Trophoblast cell (in vitro differentiated cells and primary cell): ENCODE data around the gene DNAH3.
"Not testable (repeated sequence)": the region's sequence is repeated elsewhere in the genome, so short reads cannot be mapped to it uniquely, and the experiment has no call there.

Experiments used
- DNase-seq, 2 donors: peaks; one replicate each; pipeline ENCODE4 v3.0.0-alpha.2; 2016
- H2AFZ ChIP-seq: 2 replicates; pipeline ENCODE4 v1.6.1; 2013; ENCODE audit warnings: low read length, moderate library complexity, mild to moderate bottlenecking; ENCODE audit not compliant: insufficient read depth, poor library complexity
- H2AK5ac ChIP-seq: 2 replicates; pipeline ENCODE4 v1.6.1; 2013; ENCODE audit warnings: mild to moderate bottlenecking, low read length
- H2BK120ac ChIP-seq: 2 replicates; pipeline ENCODE4 v1.6.1; 2013; ENCODE audit warnings: low read length, mild to moderate bottlenecking, moderate library complexity; ENCODE audit not compliant: insufficient read depth, poor library complexity
- H2BK12ac ChIP-seq: 2 replicates; pipeline ENCODE4 v1.6.1; 2013; ENCODE audit warnings: mild to moderate bottlenecking, low read length, moderate library complexity
- H2BK5ac ChIP-seq: 2 replicates; pipeline ENCODE4 v1.6.1; 2013; ENCODE audit warnings: low read length, low read depth, moderate library complexity, mild to moderate bottlenecking; ENCODE audit not compliant: poor library complexity
- H3K14ac ChIP-seq: 2 replicates; pipeline ENCODE4 v1.6.1; 2013; ENCODE audit warnings: mild to moderate bottlenecking, low read length
- H3K18ac ChIP-seq: 2 replicates; pipeline ENCODE4 v1.6.1; 2013; ENCODE audit warnings: mild to moderate bottlenecking, low read length
- H3K23ac ChIP-seq: 2 replicates; pipeline ENCODE4 v1.6.1; 2013; ENCODE audit warnings: low read length
- H3K27ac ChIP-seq: 2 replicates; pipeline ENCODE4 v1.5.1; 2013; ENCODE audit warnings: low read depth, mild to moderate bottlenecking, inconsistent platforms, low read length, moderate library complexity
- H3K27me3 ChIP-seq: 2 replicates; pipeline ENCODE4 v1.6.1; 2013; ENCODE audit warnings: inconsistent platforms, mild to moderate bottlenecking, low read length, moderate library complexity; ENCODE audit not compliant: insufficient read depth
- H3K36me3 ChIP-seq, 2 experiments: 1 replicate in 1 of 2; 2 replicates in 1 of 2; pipeline ENCODE4 v1.6.1; 2013; ENCODE audit warnings: low read length in 2 of 2, mild to moderate bottlenecking in 2 of 2, moderate library complexity in 1 of 2; ENCODE audit not compliant: insufficient read depth in 2 of 2, control insufficient read depth in 1 of 2
- H3K4ac ChIP-seq: 2 replicates; pipeline ENCODE4 v1.6.1; 2013; ENCODE audit warnings: low read depth, mild to moderate bottlenecking, low read length, moderate library complexity
- H3K4me1 ChIP-seq, 2 experiments: 1 replicate in 1 of 2; 2 replicates in 1 of 2; pipeline ENCODE4 v1.6.1; 2013; ENCODE audit warnings: low read length in 2 of 2, mild to moderate bottlenecking in 2 of 2, moderate library complexity in 1 of 2; ENCODE audit not compliant: insufficient read depth in 2 of 2, control insufficient read depth in 1 of 2
- H3K4me2 ChIP-seq: 2 replicates; pipeline ENCODE4 v1.6.1; 2013; ENCODE audit warnings: inconsistent platforms, mild to moderate bottlenecking, low read length, moderate library complexity
- H3K4me3 ChIP-seq: 2 replicates; pipeline ENCODE4 v1.5.1; 2013; ENCODE audit warnings: mild to moderate bottlenecking, low read depth, low read length, inconsistent platforms
- H3K79me1 ChIP-seq: one replicate; pipeline ENCODE4 v1.6.1; 2013; ENCODE audit warnings: low read length
- H3K79me2 ChIP-seq: 2 replicates; pipeline ENCODE4 v1.6.1; 2013; ENCODE audit warnings: low read length, mild to moderate bottlenecking; ENCODE audit not compliant: control insufficient read depth, insufficient read depth, poor library complexity
- H3K9ac ChIP-seq: 2 replicates; pipeline ENCODE4 v1.6.1; 2013; ENCODE audit warnings: mild to moderate bottlenecking, low read length
- H3K9me3 ChIP-seq: 2 replicates; pipeline ENCODE4 v1.6.1; 2013; ENCODE audit warnings: low read depth, mild to moderate bottlenecking, control low read depth, inconsistent platforms, low read length; ENCODE audit not compliant: insufficient read depth
- H4K12ac ChIP-seq: 2 replicates; pipeline ENCODE4 v1.6.1; 2013; ENCODE audit warnings: low read depth, mild to moderate bottlenecking, low read length, moderate library complexity
- H4K8ac ChIP-seq: 2 replicates; pipeline ENCODE4 v1.6.1; 2013; ENCODE audit warnings: low read depth, mild to moderate bottlenecking, low read length, moderate library complexity
- H4K91ac ChIP-seq: one replicate; pipeline ENCODE4 v1.6.1; 2013; ENCODE audit warnings: low read depth, mild to moderate bottlenecking, low read length, moderate library complexity
- WGBS: extraction: QIAGEN DNeasy Blood & Tissue Kit; methylation state at CpG from one replicate; pipeline ENCODE4 v1.1.7; 2013; ENCODE audit warnings: missing lambda C conversion rate; ENCODE audit not compliant: insufficient read length, insufficient coverage; ENCODE audit errors: extremely low coverage; 5-methylcytosine and 5-hydroxymethylcytosine counted together

Gene DNAH3

GRCh38 chr16:21100447-21100846, 50.2 kb downstream of the DNAH3 start:
- no peaks in the 10 kb centered on the region for H3K27me3 ChIP-seq
- no peaks in the 10 kb centered on the region for H3K36me3 ChIP-seq
- H2AK5ac ChIP-seq = no peak overlapping the region
- no peak overlapping the region for H4K91ac ChIP-seq
- H2BK120ac ChIP-seq = no peak overlapping the region
- no peak overlapping the region for H2BK5ac ChIP-seq
- no peak overlapping the region for H4K12ac ChIP-seq
- H3K27ac ChIP-seq = no peak overlapping the region
- no peaks in the 10 kb centered on the region for H3K79me1 ChIP-seq
- H3K79me2 ChIP-seq = no peaks in the 10 kb centered on the region
- no peak overlapping the region for H3K4me2 ChIP-seq
- no peak overlapping the region for H4K8ac ChIP-seq
- H3K4ac ChIP-seq = no peak overlapping the region
- H2BK12ac ChIP-seq = no peak overlapping the region
- H3K4me1 ChIP-seq = no peaks in the 10 kb centered on the region
- no peak overlapping the region for H2AFZ ChIP-seq
- no peaks in the 10 kb centered on the region for H3K9me3 ChIP-seq
- no peak overlapping the region for H3K9ac ChIP-seq
- H3K18ac ChIP-seq = no peak overlapping the region
- H3K14ac ChIP-seq = no peak overlapping the region
- no peak for DNase-seq
- no peak overlapping the region for H3K4me3 ChIP-seq
- no CpG with 5 or more reads among the region's 4 CpGs for WGBS
- H3K23ac ChIP-seq = no peak overlapping the region

GRCh38 chr16:21097151-21097550, 53.5 kb downstream of the DNAH3 start:
- Histone ChIP-seq H3K27me3 (no peaks in the 10 kb centered on the region), H3K18ac (no peak overlapping the region), H3K79me1 (no peaks in the 10 kb centered on the region), H3K23ac (no peak overlapping the region), H3K4me1 (no peaks in the 10 kb centered on the region), H2AFZ (no peak overlapping the region), H3K14ac (no peak overlapping the region), H3K9me3 (no peaks in the 10 kb centered on the region), H2BK12ac (no peak overlapping the region), H3K4ac (no peak overlapping the region), H3K4me3 (no peak overlapping the region), H3K9ac (no peak overlapping the region), H3K4me2 (no peak overlapping the region), H4K8ac (no peak overlapping the region), H3K36me3 (no peaks in the 10 kb centered on the region), H2BK5ac (no peak overlapping the region), H4K12ac (no peak overlapping the region), H3K79me2 (no peaks in the 10 kb centered on the region), H4K91ac (no peak overlapping the region), H2AK5ac (no peak overlapping the region), H3K27ac (no peak overlapping the region), H2BK120ac (no peak overlapping the region)
- DNase-seq = no peak
- no CpG with 5 or more reads among the region's 1 CpG for WGBS

GRCh38 chr16:21094719-21095118, 55.9 kb downstream of the DNAH3 start:
- H4K91ac ChIP-seq, H3K79me2 ChIP-seq, H2BK5ac ChIP-seq, H2AFZ ChIP-seq, H3K36me3 ChIP-seq, H3K14ac ChIP-seq, H2BK12ac ChIP-seq, H3K27ac ChIP-seq, H2AK5ac ChIP-seq, H4K8ac ChIP-seq, H3K4me2 ChIP-seq, H3K4me1 ChIP-seq, H4K12ac ChIP-seq, H3K4ac ChIP-seq, H2BK120ac ChIP-seq, H3K79me1 ChIP-seq, H3K9ac ChIP-seq, DNase-seq, H3K18ac ChIP-seq, H3K23ac ChIP-seq, H3K9me3 ChIP-seq, H3K4me3 ChIP-seq, H3K27me3 ChIP-seq: not testable (repeated sequence)
- WGBS = no CpG with 5 or more reads among the region's 2 CpGs

- Histone ChIP-seq H3K18ac (no peak overlapping the region), H2AFZ (no peak overlapping the region), H3K9ac (no peak overlapping the region), H3K27me3 (no peaks in the 10 kb centered on the region), H2BK120ac (no peak overlapping the region), H3K4me3 (no peak overlapping the region), H4K8ac (no peak overlapping the region), H3K9me3 (no peaks in the 10 kb centered on the region), H4K12ac (no peak overlapping the region), H3K27ac (no peak overlapping the region), H3K36me3 (no peaks in the 10 kb centered on the region), H3K79me2 (no peaks in the 10 kb centered on the region), H3K79me1 (no peaks in the 10 kb centered on the region), H3K4me1 (no peaks in the 10 kb centered on the region), H3K14ac (no peak overlapping the region), H3K4ac (no peak overlapping the region), H2BK5ac (no peak overlapping the region), H3K23ac (no peak overlapping the region), H4K91ac (no peak overlapping the region), H2AK5ac (no peak overlapping the region), H2BK12ac (no peak overlapping the region), H3K4me2 (no peak overlapping the region)
- no peak for DNase-seq
- WGBS = no CpG with 5 or more reads among the region's 2 CpGs
Observed at GRCh38 chr16:21092951-21093350, 57.7 kb downstream of the DNAH3 start.
